ENCODE results near the gene RHOA.

- TF ChIP-seq CTCF (IDR thresholded peaks at IDR 0.05) (no peak), MAZ (IDR thresholded peaks at IDR 0.05; ENCODE audit: borderline replicate concordance, low read depth, low read length) (no peak), KDM1A (IDR thresholded peaks at IDR 0.05; ENCODE audit: low read depth) (no peak), ZC3H11A (IDR thresholded peaks at IDR 0.05) (no peak), FOXS1 (CRISPR knock-in tag; IDR thresholded peaks at IDR 0.05) (no peak), MYC (IDR thresholded peaks at IDR 0.05; ENCODE audit: borderline replicate concordance, low read length) (no peak), POLR2A (IDR thresholded peaks at IDR 0.05; ENCODE audit: low read length) (no peak)
These were observed 82.6 kb downstream of the RHOA start for GRCh38 chr3:49329186-49329585.
